Activated naive CD8-positive, alpha-beta T cell treated with anti-CD3 and anti-CD28 coated beads, Interleukin-2, amount 10 ng/mL, durations not matched to agents 7 days and 5 days (primary cell): ENCODE results near the gene MAP2K7. TPM values are rescaled to one million over a fixed set of nuclear protein-coding genes. Genes with fewer than 3 reads are reported as not detected.
"Not testable (repeated sequence)": the region's sequence is repeated elsewhere in the genome, so short reads cannot be mapped to it uniquely, and the experiment has no call there.

Experiments
- ATAC-seq: fragments of 150-1000 bp; cut with Tn5 transposase; one replicate; pipeline ENCODE4 v1.10.0; 2021; ENCODE audit warnings: low read depth, moderate library complexity
- POLR2A ChIA-PET: fragments of 350-600 bp; sonication (Branson Sonifier 250); formaldehyde crosslinking; loops from one replicate; lab custom pipeline; 2021; ENCODE audit warnings: antibody characterized with exemption; lab: Charles Lee
- DNase-seq: peaks from one replicate; pipeline ENCODE4 v3.0.0; 2021
- H3K27ac Mint-ChIP-seq: one replicate; pipeline ENCODE4 v1.8.0; 2022; ENCODE audit warnings: mild to moderate bottlenecking, mixed read lengths
- H3K27me3 Mint-ChIP-seq: one replicate; pipeline ENCODE4 v1.8.0; 2022; ENCODE audit warnings: mild to moderate bottlenecking, moderate library complexity, mixed read lengths
- H3K36me3 Mint-ChIP-seq: one replicate; pipeline ENCODE4 v1.8.0; 2021; ENCODE audit warnings: mild to moderate bottlenecking, mixed read lengths
- H3K4me1 Mint-ChIP-seq: one replicate; pipeline ENCODE4 v1.8.0; 2021; ENCODE audit warnings: mixed read lengths
- H3K4me3 Mint-ChIP-seq: one replicate; pipeline ENCODE4 v1.8.0; 2022; ENCODE audit warnings: mild to moderate bottlenecking, moderate library complexity, mixed read lengths
- H3K9me3 Mint-ChIP-seq: one replicate; pipeline ENCODE4 v1.8.0; 2021; ENCODE audit warnings: mixed read lengths
- total RNA-seq, 2 experiments: library from RNA; stranded (reverse); gene quantifications; one replicate each; pipeline ENCODE4 v1.2.3, GENCODE V29; 2021

MAP2K7 gene
- total RNA-seq, 2 experiments from 2014 or later = 46.8 to 46.9 TPM

- Mint-ChIP-seq H3K27ac (no peak overlapping the region), H3K27me3 (peaks cover 11% of the 10 kb centered on the region), H3K9me3 (peaks cover 2% of the 10 kb centered on the region), H3K4me3 (no peak overlapping the region), H3K36me3 (no peaks in the 10 kb centered on the region), H3K4me1 (peaks cover 5% of the 10 kb centered on the region)
- DNase-seq (no peak), ATAC-seq (no peak)
- POLR2A ChIA-PET = interaction anchor here (1.4 kb wide), 1 partner anchor 20 kb away, joined by 3 read pairs; the partner anchor contains the start of gene MAP2K7
Observed at GRCh38 chr19:7883105-7883504, 20.6 kb upstream of the MAP2K7 start.

- Mint-ChIP-seq H3K4me3 (no peak overlapping the region), H3K9me3 (peaks cover 2% of the 10 kb centered on the region), H3K27ac (no peak overlapping the region), H3K4me1 (peaks cover 5% of the 10 kb centered on the region), H3K27me3 (peaks cover 14% of the 10 kb centered on the region), H3K36me3 (no peaks in the 10 kb centered on the region)
- ATAC-seq = no peak
- POLR2A ChIA-PET = interaction anchor here (1.4 kb wide), 1 partner anchor 20 kb away, joined by 3 read pairs; the partner anchor contains the start of gene MAP2K7
- DNase-seq = no peak
Observed at GRCh38 chr19:7883796-7884570, 19.7 kb upstream of the MAP2K7 start.

- Mint-ChIP-seq H3K4me1 (peaks cover 5% of the 10 kb centered on the region), H3K27me3 (peaks cover 20% of the 10 kb centered on the region), H3K36me3 (no peaks in the 10 kb centered on the region), H3K27ac (no peak overlapping the region), H3K4me3 (no peak overlapping the region), H3K9me3 (peaks cover 2% of the 10 kb centered on the region)
- no peak for ATAC-seq
- POLR2A ChIA-PET = interaction anchor here (0.7 kb wide), 1 partner anchor 438 kb away, joined by 3 read pairs; no protein-coding TSS in a partner anchor
- DNase-seq = no peak
Observed at GRCh38 chr19:7885818-7886217, 17.9 kb upstream of the MAP2K7 start.

GRCh38 chr19:7887408-7888144 lies 16.1 kb upstream of the MAP2K7 start:
- Mint-ChIP-seq H3K27me3 (peaks cover 23% of the 10 kb centered on the region), H3K4me3 (no peak overlapping the region), H3K4me1 (peaks cover 5% of the 10 kb centered on the region), H3K27ac (no peak overlapping the region), H3K9me3 (no peaks in the 10 kb centered on the region), H3K36me3 (no peaks in the 10 kb centered on the region)
- POLR2A ChIA-PET = no interaction called here
- no peak for DNase-seq
- no peak for ATAC-seq

- peak; percentile 79 for ATAC-seq
- no peak within 1 kb of the TSS for H3K27ac Mint-ChIP-seq
- H3K27me3 Mint-ChIP-seq = peaks cover 23% of the 10 kb centered on the region
- DNase-seq = no peak
- H3K36me3 Mint-ChIP-seq = no peaks in the 10 kb centered on the region
- no peak within 1 kb of the TSS for H3K4me3 Mint-ChIP-seq
- H3K4me1 Mint-ChIP-seq = peaks cover 5% of the 10 kb centered on the region
- POLR2A ChIA-PET = no interaction called here
- no peaks in the 10 kb centered on the region for H3K9me3 Mint-ChIP-seq
Observed at GRCh38 chr19:7888145-7888825, 15.4 kb upstream of the MAP2K7 start, which contains the start of gene LRRC8E. TSS of gene LRRC8E (plus strand) at chr19:7888510. CDS start at chr19:7895604, 7,094 bp downstream.

GRCh38 chr19:7888826-7889217 lies 14.9 kb upstream of the MAP2K7 start:
- POLR2A ChIA-PET = no interaction called here
- no peak overlapping the region for H3K4me3 Mint-ChIP-seq
- H3K36me3 Mint-ChIP-seq = no peaks in the 10 kb centered on the region
- no peaks in the 10 kb centered on the region for H3K9me3 Mint-ChIP-seq
- ATAC-seq (no peak), DNase-seq (no peak)
- H3K27me3 Mint-ChIP-seq = peaks cover 23% of the 10 kb centered on the region
- H3K4me1 Mint-ChIP-seq = peaks cover 5% of the 10 kb centered on the region
- no peak overlapping the region for H3K27ac Mint-ChIP-seq

GRCh38 chr19:7893362-7894101 lies 10.1 kb upstream of the MAP2K7 start:
- H3K36me3 Mint-ChIP-seq = not testable (repeated sequence)

GRCh38 chr19:7894612-7895309 lies 8.9 kb upstream of the MAP2K7 start:
- no peaks in the 10 kb centered on the region for H3K9me3 Mint-ChIP-seq
- POLR2A ChIA-PET = no interaction called here
- DNase-seq = no peak
- ATAC-seq = no peak
- peaks cover 4% of the 10 kb centered on the region for H3K27me3 Mint-ChIP-seq
- no peak overlapping the region for H3K27ac Mint-ChIP-seq
- H3K4me3 Mint-ChIP-seq = no peak overlapping the region
- no peaks in the 10 kb centered on the region for H3K36me3 Mint-ChIP-seq
- H3K4me1 Mint-ChIP-seq = peaks cover 7% of the 10 kb centered on the region

More at GRCh38 chr19:7893362-7894101, 10.1 kb upstream of the MAP2K7 start:
- ATAC-seq, H3K4me1 Mint-ChIP-seq, POLR2A ChIA-PET, DNase-seq, H3K27ac Mint-ChIP-seq, H3K4me3 Mint-ChIP-seq, H3K9me3 Mint-ChIP-seq: not testable (repeated sequence)
- H3K27me3 Mint-ChIP-seq = peaks cover 12% of the 10 kb centered on the region

- no peak overlapping the region for H3K27ac Mint-ChIP-seq
- no peaks in the 10 kb centered on the region for H3K9me3 Mint-ChIP-seq
- no peak for DNase-seq
- ATAC-seq = no peak
- no peak overlapping the region for H3K4me3 Mint-ChIP-seq
- H3K27me3 Mint-ChIP-seq = peaks cover 4% of the 10 kb centered on the region
- POLR2A ChIA-PET = no interaction called here
- no peaks in the 10 kb centered on the region for H3K36me3 Mint-ChIP-seq
- peaks cover 7% of the 10 kb centered on the region for H3K4me1 Mint-ChIP-seq
Observed at GRCh38 chr19:7895565-7895964, 8.1 kb upstream of the MAP2K7 start.

GRCh38 chr19:7897292-7897691 lies 6.4 kb upstream of the MAP2K7 start:
- H3K36me3 Mint-ChIP-seq = no peaks in the 10 kb centered on the region
- no peak overlapping the region for H3K4me3 Mint-ChIP-seq
- DNase-seq (no peak), ATAC-seq (no peak)
- POLR2A ChIA-PET = interaction anchor here (0.6 kb wide), 1 partner anchor 422 kb away, joined by 3 read pairs; no protein-coding TSS in a partner anchor
- H3K4me1 Mint-ChIP-seq = peaks cover 7% of the 10 kb centered on the region
- no peak overlapping the region for H3K27ac Mint-ChIP-seq
- no peaks in the 10 kb centered on the region for H3K9me3 Mint-ChIP-seq
- no peaks in the 10 kb centered on the region for H3K27me3 Mint-ChIP-seq

- H3K9me3 Mint-ChIP-seq = no peaks in the 10 kb centered on the region
- no peaks in the 10 kb centered on the region for H3K27me3 Mint-ChIP-seq
- no peak overlapping the region for H3K4me3 Mint-ChIP-seq
- ATAC-seq (no peak), DNase-seq (no peak)
- no peaks in the 10 kb centered on the region for H3K36me3 Mint-ChIP-seq
- H3K4me1 Mint-ChIP-seq = peaks cover 7% of the 10 kb centered on the region
- no peak overlapping the region for H3K27ac Mint-ChIP-seq
- POLR2A ChIA-PET = interaction anchor here (1.3 kb wide), 1 partner anchor 21 kb away, joined by 3 read pairs; the partner anchor contains the start of gene SNAPC2
Observed at GRCh38 chr19:7898967-7899366, 4.7 kb upstream of the MAP2K7 start.

GRCh38 chr19:7899751-7900378 lies 3.8 kb upstream of the MAP2K7 start:
- no peak for DNase-seq
- Mint-ChIP-seq H3K27me3 (no peaks in the 10 kb centered on the region), H3K9me3 (no peaks in the 10 kb centered on the region), H3K27ac (no peak overlapping the region), H3K4me1 (peaks cover 9% of the 10 kb centered on the region), H3K4me3 (no peak overlapping the region), H3K36me3 (no peaks in the 10 kb centered on the region)
- ATAC-seq = no peak
- POLR2A ChIA-PET = interaction anchor here (1.3 kb wide), 1 partner anchor 21 kb away, joined by 3 read pairs; the partner anchor contains the start of gene SNAPC2
